SK-N-MC (cell line): ENCODE data around the gene RNFT2.
"Not testable (repeated sequence)": the region's sequence is repeated elsewhere in the genome, so short reads cannot be mapped to it uniquely, and the experiment has no call there.

Experiments
- DNase-seq: peaks from one replicate; pipeline ENCODE4 v3.0.0-alpha.2; 2011; ENCODE audit warnings: low read depth, low spot score
- H3K27ac ChIP-seq: fragments of 200-600 bp; sonication (generic); 2 replicates; pipeline ENCODE4 v1.5.1; 2016; ENCODE audit warnings: mixed run types
- H3K36me3 ChIP-seq: fragments of 200-600 bp; sonication (generic); 2 replicates; pipeline ENCODE4 v1.6.1; 2017; ENCODE audit warnings: antibody characterized with exemption, low read length, mixed read lengths; ENCODE audit not compliant: insufficient read depth
- H3K4me3 ChIP-seq: fragments of 200-600 bp; sonication (generic); 2 replicates; pipeline ENCODE4 v1.5.1; 2016
- H3K9ac ChIP-seq: fragments of 200-600 bp; sonication (generic); 2 replicates; pipeline ENCODE4 v1.8.0; 2017; ENCODE audit warnings: mixed run types, mixed read lengths; ENCODE audit not compliant: insufficient read length
- H3K9me3 ChIP-seq: fragments of 200-600 bp; sonication (generic); 2 replicates; pipeline ENCODE4 v1.6.1; 2017; ENCODE audit warnings: low read depth, mild to moderate bottlenecking, antibody characterized with exemption, low read length, moderate library complexity, mixed read lengths
- EZH2 ChIP-seq: fragments of 200-600 bp; sonication (generic); IDR thresholded peaks from one replicate; pipeline ENCODE4 v1.6.1; 2017; ENCODE audit warnings: antibody characterized with exemption
- FOXP2 ChIP-seq: optimal IDR thresholded peaks from 2 replicates; pipeline ENCODE3; 2011; ENCODE audit warnings: mild to moderate bottlenecking, moderate library complexity; ENCODE audit not compliant: insufficient read depth; ENCODE audit errors: extremely low read length, control extremely low read depth
- POLR2AphosphoS5 ChIP-seq: IDR thresholded peaks from 2 replicates; pipeline ENCODE4 v1.6.1; 2012; ENCODE audit warnings: mild to moderate bottlenecking, low read depth, low read length, borderline replicate concordance

The RNFT2 gene

DNA sequence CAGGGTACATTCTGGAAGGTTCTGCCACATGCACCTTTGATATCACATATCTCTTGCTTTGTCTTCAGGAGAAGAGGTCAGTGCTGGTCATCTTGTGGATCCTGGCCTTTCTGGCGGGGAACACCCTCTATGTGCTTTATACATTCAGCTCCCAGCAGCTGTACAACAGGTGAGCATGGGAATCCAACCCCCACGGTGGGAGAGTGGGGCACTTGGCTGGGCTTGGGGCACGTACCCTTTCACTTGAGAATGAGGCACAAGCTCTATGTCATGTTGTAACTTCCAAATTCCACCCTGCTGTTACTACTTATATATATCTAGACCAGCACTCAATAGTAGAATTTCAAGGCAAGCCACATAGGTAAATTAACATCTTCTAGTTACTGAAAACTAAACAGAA, 28.6 kb downstream of the RNFT2 start:
- TF ChIP-seq POLR2AphosphoS5 (no peak), FOXP2 (no peak), EZH2 (no peak)

GRCh38 chr12:116771651-116772050, 33.5 kb downstream of the RNFT2 start:
- H3K9me3 ChIP-seq = no peaks in the 10 kb centered on the region
- H3K9ac ChIP-seq = no peak overlapping the region
- TF ChIP-seq FOXP2 (no peak), EZH2 (no peak), POLR2AphosphoS5 (no peak)
- no peaks in the 10 kb centered on the region for H3K36me3 ChIP-seq
- no peak overlapping the region for H3K4me3 ChIP-seq
- H3K27ac ChIP-seq = no peak overlapping the region
- no peak for DNase-seq

More for the DNA sequence above, 28.6 kb downstream of the RNFT2 start:
- Histone ChIP-seq H3K27ac (no peak overlapping the region), H3K36me3 (no peaks in the 10 kb centered on the region), H3K4me3 (no peak overlapping the region), H3K9me3 (no peaks in the 10 kb centered on the region), H3K9ac (no peak overlapping the region)
- DNase-seq = no peak

- no peak overlapping the region for H3K9ac ChIP-seq
- H3K36me3 ChIP-seq = no peaks in the 10 kb centered on the region
- no peak overlapping the region for H3K27ac ChIP-seq
- no peak for DNase-seq
- TF ChIP-seq POLR2AphosphoS5 = no peak
- no peak for TF ChIP-seq FOXP2
- no peaks in the 10 kb centered on the region for H3K9me3 ChIP-seq
- no peak overlapping the region for H3K4me3 ChIP-seq
These were observed 35.2 kb downstream of the RNFT2 start for GRCh38 chr12:116773276-116773731.

- Histone ChIP-seq H3K9ac (no peak overlapping the region), H3K9me3 (no peaks in the 10 kb centered on the region), H3K27ac (no peak overlapping the region), H3K4me3 (no peak overlapping the region), H3K36me3 (no peaks in the 10 kb centered on the region)
- no peak for TF ChIP-seq POLR2AphosphoS5
- no peak for DNase-seq
These were observed 35.9 kb downstream of the RNFT2 start for GRCh38 chr12:116774020-116774419.

DNA sequence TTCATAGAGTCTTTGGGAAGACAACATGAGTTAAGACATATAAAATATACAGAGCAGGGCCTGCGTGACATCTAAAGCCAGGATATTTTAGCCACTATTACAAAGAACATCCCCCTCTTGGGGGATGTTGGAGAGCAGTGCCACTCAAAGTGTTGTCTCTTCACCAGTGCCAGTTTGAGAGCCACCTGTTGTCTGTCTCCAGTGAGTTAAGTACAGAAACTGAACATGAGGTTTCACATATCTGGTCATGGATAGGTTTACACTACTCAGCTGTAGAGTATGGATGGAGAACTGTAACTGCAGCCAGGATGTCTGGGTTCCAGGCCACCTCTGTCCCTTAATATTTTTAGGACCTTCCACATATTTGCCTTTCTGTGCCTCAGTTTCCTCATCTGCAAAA, 39.1 kb downstream of the RNFT2 start:
- no peak overlapping the region for H3K27ac ChIP-seq
- TF ChIP-seq FOXP2 (no peak), POLR2AphosphoS5 (no peak), EZH2 (no peak)
- H3K9ac ChIP-seq = no peak overlapping the region
- no peak for DNase-seq
- no peaks in the 10 kb centered on the region for H3K9me3 ChIP-seq
- H3K4me3 ChIP-seq = no peak overlapping the region
- H3K36me3 ChIP-seq = no peaks in the 10 kb centered on the region

- H3K27ac ChIP-seq = no peak overlapping the region
- H3K36me3 ChIP-seq = no peaks in the 10 kb centered on the region
- no peak overlapping the region for H3K4me3 ChIP-seq
- no peaks in the 10 kb centered on the region for H3K9me3 ChIP-seq
- DNase-seq = no peak
- TF ChIP-seq FOXP2 = no peak
- no peak for TF ChIP-seq EZH2
- TF ChIP-seq POLR2AphosphoS5 = no peak
- no peak overlapping the region for H3K9ac ChIP-seq
These were observed 41.5 kb downstream of the RNFT2 start for GRCh38 chr12:116779597-116779996.

DNA sequence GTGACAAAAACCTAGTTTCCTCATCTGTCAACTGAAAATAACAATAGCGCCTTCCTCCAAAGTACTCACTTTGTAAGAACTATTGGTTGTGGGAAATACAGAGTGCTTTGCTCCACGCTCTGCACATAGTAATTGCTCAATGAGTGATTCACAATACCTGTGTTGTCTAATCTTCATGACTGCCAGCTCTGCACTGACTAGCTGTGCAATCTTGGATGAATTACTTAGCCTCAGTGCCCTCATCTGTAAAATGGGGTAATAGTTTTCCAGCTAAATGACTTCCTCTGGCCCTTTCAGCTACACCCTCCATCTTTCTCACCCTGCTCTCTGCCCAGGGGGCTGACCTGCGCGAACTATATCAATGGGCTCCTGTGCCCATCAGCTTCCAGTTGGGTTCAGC, 42.8 kb downstream of the RNFT2 start:
- TF ChIP-seq EZH2 (no peak), FOXP2 (no peak)
- Histone ChIP-seq H3K36me3 (no peaks in the 10 kb centered on the region), H3K27ac (no peak overlapping the region), H3K9me3 (no peaks in the 10 kb centered on the region), H3K4me3 (no peak overlapping the region), H3K9ac (no peak overlapping the region)
- DNase-seq = no peak

GRCh38 chr12:116783525-116784237, 45.6 kb downstream of the RNFT2 start:
- Histone ChIP-seq H3K9me3 (no peaks in the 10 kb centered on the region), H3K9ac (no peak overlapping the region), H3K36me3 (no peaks in the 10 kb centered on the region), H3K27ac (no peak overlapping the region), H3K4me3 (no peak overlapping the region)
- TF ChIP-seq POLR2AphosphoS5 (no peak), FOXP2 (no peak), EZH2 (no peak)
- DNase-seq = no peak

GRCh38 chr12:116784238-116784612, 46.1 kb downstream of the RNFT2 start:
- Histone ChIP-seq H3K4me3 (no peak overlapping the region), H3K27ac (no peak overlapping the region), H3K36me3 (no peaks in the 10 kb centered on the region), H3K9ac (no peak overlapping the region), H3K9me3 (no peaks in the 10 kb centered on the region)
- TF ChIP-seq FOXP2 (no peak), POLR2AphosphoS5 (no peak), EZH2 (no peak)
- no peak for DNase-seq

- H3K27ac ChIP-seq, H3K36me3 ChIP-seq: not testable (repeated sequence)
These were observed 51.4 kb downstream of the RNFT2 start for GRCh38 chr12:116789562-116789961.

More at GRCh38 chr12:116789562-116789961, 51.4 kb downstream of the RNFT2 start:
- H3K4me3 ChIP-seq, DNase-seq, H3K9ac ChIP-seq, H3K9me3 ChIP-seq: not testable (repeated sequence)
